GM12875 (cell line): Measurements from ENCODE around the gene AP3S2.

Experiments used
- H3K4me3 ChIP-seq: one replicate; pipeline ENCODE4 v1.5.1; 2011; ENCODE audit warnings: low read depth, low read length, control low read depth
- CTCF ChIP-seq: IDR thresholded peaks from 2 replicates; pipeline ENCODE4 v1.5.1; 2011; ENCODE audit warnings: low read depth, mild to moderate bottlenecking, control low read depth, inconsistent platforms, low read length, moderate library complexity, borderline replicate concordance; ENCODE audit not compliant: insufficient read depth

The AP3S2 gene

GRCh38 chr15:89910891-89911626 is 17.3 kb upstream of the AP3S2 start:
- no peak for TF ChIP-seq CTCF
- no peak overlapping the region for H3K4me3 ChIP-seq

GRCh38 chr15:89909611-89910010 is 15.8 kb upstream of the AP3S2 start:
- no peak for TF ChIP-seq CTCF
- no peak overlapping the region for H3K4me3 ChIP-seq

GRCh38 chr15:89908226-89908625 is 14.4 kb upstream of the AP3S2 start:
- TF ChIP-seq CTCF, result no peak
- H3K4me3 ChIP-seq, result no peak overlapping the region

- H3K4me3 ChIP-seq, result no peak overlapping the region
- TF ChIP-seq CTCF, result no peak
Measured at GRCh38 chr15:89907289-89907688, 13.5 kb upstream of the AP3S2 start.

GRCh38 chr15:89905846-89906378 is 12.1 kb upstream of the AP3S2 start:
- H3K4me3 ChIP-seq, result no peak overlapping the region
- TF ChIP-seq CTCF, result no peak

- no peak for TF ChIP-seq CTCF
Measured at GRCh38 chr15:89904519-89904918, 10.7 kb upstream of the AP3S2 start.

GRCh38 chr15:89903858-89904130 is 10.0 kb upstream of the AP3S2 start:
- no peak for TF ChIP-seq CTCF
- H3K4me3 ChIP-seq, result no peak overlapping the region

More at GRCh38 chr15:89904519-89904918, 10.7 kb upstream of the AP3S2 start:
- no peak overlapping the region for H3K4me3 ChIP-seq
